HuH-7 (cell line): ENCODE data around the gene YJEFN3.
A peak's percentile ranks its signal among the peaks of the same experiment; 100 is the strongest.

ENCODE experiments used
- DNase-seq: peaks from one replicate; pipeline ENCODE4 v3.0.0; 2011; ENCODE audit warnings: low spot score

Gene YJEFN3

GRCh38 chr19:19554074-19555023 is 25.6 kb downstream of the YJEFN3 start:
- peak; percentile 81 for DNase-seq

- DNase-seq = no peak
Observed at GRCh38 chr19:19558055-19558454, 29.3 kb downstream of the YJEFN3 start.

- no peak for DNase-seq
Observed at GRCh38 chr19:19558636-19559035, 29.9 kb downstream of the YJEFN3 start.

- no peak for DNase-seq
Observed at GRCh38 chr19:19559931-19560330, 31.2 kb downstream of the YJEFN3 start.

GRCh38 chr19:19561946-19562664 is 33.4 kb downstream of the YJEFN3 start:
- DNase-seq = no peak

- DNase-seq = no peak
Observed at GRCh38 chr19:19562665-19563347, 34.1 kb downstream of the YJEFN3 start.

- no peak for DNase-seq
Observed at GRCh38 chr19:19563348-19563848, 34.7 kb downstream of the YJEFN3 start.

- DNase-seq = no peak
Observed at GRCh38 chr19:19566306-19566705, 37.6 kb downstream of the YJEFN3 start.

- no peak for DNase-seq
Observed at GRCh38 chr19:19567391-19567790, 38.7 kb downstream of the YJEFN3 start.

- no peak for DNase-seq
Observed at GRCh38 chr19:19568802-19569756, 40.4 kb downstream of the YJEFN3 start.

GRCh38 chr19:19570571-19570970 is 41.9 kb downstream of the YJEFN3 start:
- no peak for DNase-seq

GRCh38 chr19:19571071-19571786 is 42.5 kb downstream of the YJEFN3 start:
- DNase-seq = no peak

GRCh38 chr19:19575411-19575810 is 46.7 kb downstream of the YJEFN3 start:
- DNase-seq = no peak

- DNase-seq = no peak
Observed at GRCh38 chr19:19578252-19578651, 49.5 kb downstream of the YJEFN3 start.

GRCh38 chr19:19579533-19580361 is 51.0 kb downstream of the YJEFN3 start:
- no peak for DNase-seq

- DNase-seq = no peak
Observed at GRCh38 chr19:19580418-19580817, 51.7 kb downstream of the YJEFN3 start.

GRCh38 chr19:19581391-19581790 is 52.7 kb downstream of the YJEFN3 start:
- no peak for DNase-seq

GRCh38 chr19:19582471-19582870 is 53.8 kb downstream of the YJEFN3 start:
- no peak for DNase-seq

GRCh38 chr19:19584356-19584755 is 55.6 kb downstream of the YJEFN3 start:
- no peak for DNase-seq
